ENCODE results near the gene BNIP5.

Gene BNIP5

DNA sequence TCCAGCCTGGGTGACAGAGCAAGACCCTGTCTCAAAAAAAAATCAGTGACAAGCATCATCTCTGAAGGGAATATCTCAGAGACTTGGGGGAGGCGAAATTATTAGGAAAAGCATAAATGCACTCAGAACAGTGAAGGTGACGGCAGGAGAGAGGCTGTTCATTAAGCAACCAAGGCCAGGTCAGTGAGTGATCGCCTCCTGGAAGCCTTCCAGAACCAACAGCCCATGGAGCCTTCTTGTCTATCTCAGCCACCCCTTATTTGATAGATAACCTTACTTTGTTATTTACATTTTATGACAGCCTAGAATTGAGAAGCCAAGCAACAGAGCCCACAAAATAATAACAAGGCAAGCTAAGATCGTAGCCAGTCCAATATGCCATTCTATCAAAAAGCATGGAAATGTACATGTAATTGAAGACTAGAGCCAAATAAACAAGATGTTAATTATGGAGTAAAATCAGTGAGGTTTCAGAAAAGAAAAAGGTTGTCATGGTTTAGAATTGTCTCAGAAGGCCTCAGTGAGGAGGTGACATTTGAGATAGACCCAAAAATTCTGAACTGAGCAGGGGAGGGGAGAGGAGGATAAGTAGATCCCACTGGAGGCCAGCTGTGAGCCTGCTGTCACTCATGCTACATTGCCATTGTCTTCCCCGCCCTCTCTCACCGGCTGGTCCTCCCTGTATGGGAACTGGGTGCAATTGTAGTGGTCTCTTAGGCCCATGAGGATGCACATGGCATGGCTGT, 17.8 kb downstream of the BNIP5 start:
- no peak for DNase-seq (ENCODE audit: low read depth)
- H3K4me3 ChIP-seq (ENCODE audit: control insufficient read depth, low read depth, low read length) = no peak overlapping the region
- TF ChIP-seq CTCF (IDR thresholded peaks at IDR 0.05; ENCODE audit: control insufficient read depth, insufficient read depth, low read depth, low read length, missing control alignments) = no peak

DNA sequence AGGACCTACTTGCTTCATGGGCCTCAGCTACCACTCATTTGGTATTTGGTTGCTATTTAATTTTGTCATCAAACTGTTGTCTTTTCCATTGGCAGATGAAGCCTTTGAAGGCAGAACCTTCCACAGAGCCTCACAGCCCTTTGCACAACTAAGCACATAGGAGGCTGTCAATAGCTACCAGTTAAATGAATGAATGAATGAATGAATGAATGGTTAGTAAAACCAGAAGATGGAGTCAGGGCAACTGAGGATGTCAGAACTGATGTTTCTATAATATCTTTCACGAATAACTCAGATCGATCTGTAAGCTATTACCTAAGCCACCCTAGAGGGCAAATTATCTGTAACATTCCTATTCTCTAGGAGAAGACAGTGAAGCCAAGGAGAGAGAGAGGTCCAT, 19.1 kb downstream of the BNIP5 start:
- no peak for TF ChIP-seq CTCF (IDR thresholded peaks at IDR 0.05; ENCODE audit: control insufficient read depth, insufficient read depth, low read depth, low read length, missing control alignments)
- H3K4me3 ChIP-seq (ENCODE audit: control insufficient read depth, low read depth, low read length) = no peak overlapping the region
- no peak for DNase-seq (ENCODE audit: low read depth)

- no peak overlapping the region for H3K4me3 ChIP-seq (ENCODE audit: control insufficient read depth, low read depth, low read length)
- DNase-seq (ENCODE audit: low read depth) = no peak
- no peak for TF ChIP-seq CTCF (IDR thresholded peaks at IDR 0.05; ENCODE audit: control insufficient read depth, insufficient read depth, low read depth, low read length, missing control alignments)
These were observed 20.8 kb downstream of the BNIP5 start for GRCh38 chr6:36315921-36316320.

DNA sequence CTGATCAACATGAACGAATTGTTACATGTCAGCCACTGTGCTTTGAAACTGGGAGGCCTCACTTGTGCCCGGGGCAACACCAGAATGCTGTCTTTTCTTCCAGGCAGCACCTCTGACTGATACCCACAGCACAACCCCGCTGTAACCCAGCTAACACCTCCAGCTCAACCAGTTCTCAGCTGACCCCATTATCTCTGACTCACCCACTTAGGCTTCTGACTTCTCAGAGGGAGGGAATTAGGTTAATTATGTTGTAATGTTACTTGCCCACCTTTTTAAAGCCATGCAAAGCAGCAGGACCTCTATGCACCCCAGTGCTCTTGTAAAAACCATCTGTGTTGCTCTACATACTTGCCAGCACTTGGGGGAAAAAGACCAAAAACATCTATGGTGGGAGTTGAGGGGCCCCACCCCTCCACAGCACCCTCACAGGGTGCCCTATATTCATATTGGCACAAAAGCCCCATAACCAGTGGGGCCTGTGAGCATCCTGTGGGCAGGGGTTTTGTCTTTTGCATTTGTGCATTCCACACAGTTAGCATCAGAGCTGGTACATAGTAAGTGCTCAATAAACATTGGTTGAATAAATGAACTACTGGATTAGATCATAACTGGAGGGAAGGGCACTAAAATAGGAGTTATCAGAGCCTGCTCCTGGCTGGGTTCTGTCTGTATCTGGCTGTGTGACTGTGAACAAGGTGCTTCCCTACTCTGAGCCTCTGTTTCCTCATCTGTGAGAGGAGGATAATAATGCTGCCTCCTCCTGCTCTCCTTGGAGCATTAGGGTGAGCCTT, 22.3 kb downstream of the BNIP5 start:
- no peak for DNase-seq (ENCODE audit: low read depth)
- TF ChIP-seq CTCF (IDR thresholded peaks at IDR 0.05; ENCODE audit: control insufficient read depth, insufficient read depth, low read depth, low read length, missing control alignments) = no peak
- no peak overlapping the region for H3K4me3 ChIP-seq (ENCODE audit: control insufficient read depth, low read depth, low read length)

DNA sequence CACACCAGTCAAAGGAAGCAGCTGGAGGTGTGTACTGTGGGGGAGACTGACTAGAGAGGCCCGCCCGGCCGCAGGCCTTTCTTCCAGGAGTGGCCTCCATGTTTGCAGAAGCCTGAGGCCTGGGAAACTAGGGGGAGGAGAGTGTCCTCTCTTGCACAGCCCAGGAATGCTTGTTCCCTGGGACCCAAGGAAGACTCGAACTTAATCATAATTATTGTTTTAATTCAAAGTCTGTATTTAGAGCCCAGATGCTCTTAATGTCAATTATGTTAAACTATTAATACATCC, 23.1 kb downstream of the BNIP5 start:
- no peak for TF ChIP-seq CTCF (IDR thresholded peaks at IDR 0.05; ENCODE audit: control insufficient read depth, insufficient read depth, low read depth, low read length, missing control alignments)
- H3K4me3 ChIP-seq (ENCODE audit: control insufficient read depth, low read depth, low read length) = no peak overlapping the region
- DNase-seq (ENCODE audit: low read depth) = no peak

DNA sequence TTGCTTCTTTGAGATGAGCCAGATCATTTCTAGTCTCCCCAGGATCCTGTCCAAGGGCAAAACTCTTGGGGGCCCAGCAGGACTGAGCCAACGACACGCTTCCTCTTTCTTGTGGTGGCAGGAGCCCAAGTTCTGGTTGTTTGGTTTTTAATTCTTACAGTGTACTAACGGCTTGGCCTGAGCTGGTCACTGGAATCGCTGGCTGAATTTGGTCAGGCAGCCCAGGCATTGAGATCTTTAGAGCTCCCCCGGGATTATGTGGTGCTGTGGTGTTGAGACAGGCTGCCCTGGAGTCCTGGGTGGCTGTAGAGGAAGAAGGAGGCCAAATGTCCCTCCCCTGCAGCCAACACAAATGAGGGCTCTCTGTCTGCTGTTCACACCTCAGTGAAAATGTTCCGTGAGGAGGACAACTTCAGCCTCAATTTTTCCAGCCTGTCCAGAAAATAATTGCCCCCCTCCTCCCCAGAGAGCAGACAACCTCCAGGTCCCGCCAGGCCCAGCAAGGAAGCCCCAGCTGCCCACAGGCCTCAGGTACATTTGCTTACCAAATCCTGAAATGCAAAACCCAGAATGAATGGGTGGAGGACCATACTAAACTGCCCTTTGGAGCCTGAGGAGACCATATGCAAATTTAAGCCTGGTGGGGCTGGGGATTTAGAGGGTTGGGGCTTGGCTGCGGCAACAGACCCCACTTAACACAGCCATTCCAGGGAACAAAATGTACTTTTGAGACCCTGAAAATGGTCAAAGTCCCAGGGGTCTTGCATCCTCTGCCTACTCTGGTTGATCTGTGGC, 23.6 kb downstream of the BNIP5 start:
- no peak for DNase-seq (ENCODE audit: low read depth)
- TF ChIP-seq CTCF (IDR thresholded peaks at IDR 0.05; ENCODE audit: control insufficient read depth, insufficient read depth, low read depth, low read length, missing control alignments) = no peak
- H3K4me3 ChIP-seq (ENCODE audit: control insufficient read depth, low read depth, low read length) = no peak overlapping the region
